ENCODE data around the gene STARD13.

STARD13 gene

GRCh38 chr13:33249894-33250293 lies 35.7 kb downstream of the STARD13 start:
- H3K27ac ChIP-seq (replicated peaks) = no peak overlapping the region
- no peaks in the 10 kb centered on the region for H3K27me3 ChIP-seq (ENCODE audit: insufficient read depth, poor library complexity, severe bottlenecking)
- no peak overlapping the region for H3K4me3 ChIP-seq (replicated peaks; ENCODE audit: insufficient read depth, low read length)
- no peak for TF ChIP-seq REST (IDR thresholded peaks at IDR 0.05; ENCODE audit: insufficient replicate concordance, low read depth)
- no peak for TF ChIP-seq SPI1 (IDR thresholded peaks at IDR 0.05; ENCODE audit: borderline replicate concordance, low read depth)
- no peak for TF ChIP-seq GABPA (IDR thresholded peaks at IDR 0.05; ENCODE audit: low read depth)
- TF ChIP-seq POLR2AphosphoS5 (IDR thresholded peaks at IDR 0.05; ENCODE audit: low read depth) = no peak
- TF ChIP-seq, protein P1, sequence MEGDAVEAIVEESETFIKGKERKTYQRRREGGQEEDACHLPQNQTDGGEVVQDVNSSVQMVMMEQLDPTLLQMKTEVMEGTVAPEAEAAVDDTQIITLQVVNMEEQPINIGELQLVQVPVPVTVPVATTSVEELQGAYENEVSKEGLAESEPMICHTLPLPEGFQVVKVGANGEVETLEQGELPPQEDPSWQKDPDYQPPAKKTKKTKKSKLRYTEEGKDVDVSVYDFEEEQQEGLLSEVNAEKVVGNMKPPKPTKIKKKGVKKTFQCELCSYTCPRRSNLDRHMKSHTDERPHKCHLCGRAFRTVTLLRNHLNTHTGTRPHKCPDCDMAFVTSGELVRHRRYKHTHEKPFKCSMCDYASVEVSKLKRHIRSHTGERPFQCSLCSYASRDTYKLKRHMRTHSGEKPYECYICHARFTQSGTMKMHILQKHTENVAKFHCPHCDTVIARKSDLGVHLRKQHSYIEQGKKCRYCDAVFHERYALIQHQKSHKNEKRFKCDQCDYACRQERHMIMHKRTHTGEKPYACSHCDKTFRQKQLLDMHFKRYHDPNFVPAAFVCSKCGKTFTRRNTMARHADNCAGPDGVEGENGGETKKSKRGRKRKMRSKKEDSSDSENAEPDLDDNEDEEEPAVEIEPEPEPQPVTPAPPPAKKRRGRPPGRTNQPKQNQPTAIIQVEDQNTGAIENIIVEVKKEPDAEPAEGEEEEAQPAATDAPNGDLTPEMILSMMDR (IDR thresholded peaks at IDR 0.05; ENCODE audit: insufficient read depth, low read length) = no peak
- DNase-seq (ENCODE audit: low read depth in 1 of 2, low spot score in 1 of 2) = no peak

- Histone ChIP-seq H3K4me3 (replicated peaks; ENCODE audit: insufficient read depth, low read length) (no peak overlapping the region), H3K27ac (replicated peaks) (no peak overlapping the region)
These were observed 36.5 kb downstream of the STARD13 start for GRCh38 chr13:33249066-33249465.

GRCh38 chr13:33245505-33246158 lies 39.9 kb downstream of the STARD13 start:
- DNase-seq (ENCODE audit: low read depth in 1 of 2, low spot score in 1 of 2) = no peak
- H3K4me3 ChIP-seq (replicated peaks; ENCODE audit: insufficient read depth, low read length) = no peak overlapping the region
- TF ChIP-seq POLR2AphosphoS5 (IDR thresholded peaks at IDR 0.05; ENCODE audit: low read depth) = no peak
- TF ChIP-seq SPI1 (IDR thresholded peaks at IDR 0.05; ENCODE audit: borderline replicate concordance, low read depth) = no peak
- TF ChIP-seq, protein P1 (IDR thresholded peaks at IDR 0.05; ENCODE audit: insufficient read depth, low read length) = no peak
- TF ChIP-seq REST (IDR thresholded peaks at IDR 0.05; ENCODE audit: insufficient replicate concordance, low read depth) = no peak
- TF ChIP-seq GABPA (IDR thresholded peaks at IDR 0.05; ENCODE audit: low read depth) = no peak
- no peak overlapping the region for H3K27ac ChIP-seq (replicated peaks)
- no peaks in the 10 kb centered on the region for H3K27me3 ChIP-seq (ENCODE audit: insufficient read depth, poor library complexity, severe bottlenecking)

More at GRCh38 chr13:33249066-33249465, 36.5 kb downstream of the STARD13 start:
- TF ChIP-seq, protein P1 (IDR thresholded peaks at IDR 0.05; ENCODE audit: insufficient read depth, low read length) = no peak
- TF ChIP-seq REST (IDR thresholded peaks at IDR 0.05; ENCODE audit: insufficient replicate concordance, low read depth) (no peak), SPI1 (IDR thresholded peaks at IDR 0.05; ENCODE audit: borderline replicate concordance, low read depth) (no peak), GABPA (IDR thresholded peaks at IDR 0.05; ENCODE audit: low read depth) (no peak), POLR2AphosphoS5 (IDR thresholded peaks at IDR 0.05; ENCODE audit: low read depth) (no peak)
- DNase-seq (ENCODE audit: low read depth in 1 of 2, low spot score in 1 of 2) = no peak
- no peaks in the 10 kb centered on the region for H3K27me3 ChIP-seq (ENCODE audit: insufficient read depth, poor library complexity, severe bottlenecking)
